Gastroesophageal sphincter (tissue), 4 donors: ENCODE data around the gene DMD. TPM values are rescaled to one million over a fixed set of nuclear protein-coding genes. Genes with fewer than 3 reads are reported as not detected.

Source experiments
- ATAC-seq: fragments of 150-250 bp; one replicate; pipeline ENCODE4 v1.9.1; 2016; ENCODE audit warnings: mild to moderate bottlenecking, moderate library complexity
- H3K27ac ChIP-seq, 4 donors: fragments of 200-600 bp; sonication (generic) in 3 of 4; 1 replicate in 3 of 4; 2 replicates in 1 of 4; pipeline ENCODE4 v1.5.1; 2016 to 2019
- H3K27me3 ChIP-seq: fragments of 200-600 bp; sonication (generic); one replicate; pipeline ENCODE4 v1.5.1; 2019
- H3K36me3 ChIP-seq, 2 donors: fragments of 200-600 bp; sonication (generic); one replicate each; pipeline ENCODE4 v1.5.1; 2019; ENCODE audit warnings: control low read depth in 1 of 2
- H3K4me1 ChIP-seq, 3 donors: fragments of 200-600 bp; sonication (generic); 1 replicate in 2 of 3; 2 replicates in 1 of 3; pipeline ENCODE4 v1.5.1; 2016 to 2019; ENCODE audit warnings: control low read depth in 2 of 3
- H3K4me3 ChIP-seq, 2 donors: fragments of 200-600 bp; sonication (generic); one replicate each; pipeline ENCODE4 v1.5.1; 2019; ENCODE audit warnings: mild to moderate bottlenecking in 1 of 2, moderate library complexity in 1 of 2
- H3K9me3 ChIP-seq, 3 donors: fragments of 200-600 bp; sonication (generic); one replicate each; pipeline ENCODE4 v1.5.1; 2017 to 2019; ENCODE audit warnings: control low read depth in 2 of 3
- CTCF ChIP-seq, 4 experiments: fragments of 200-600 bp in 2 of 4; fragments of 450-650 bp in 2 of 4; sonication (generic) in 1 of 4; IDR thresholded peaks; one replicate each; pipeline ENCODE4 v1.5.1; 2017 to 2019; ENCODE audit warnings: antibody characterized with exemption in 4 of 4, mild to moderate bottlenecking in 2 of 4, moderate library complexity in 2 of 4
- EP300 ChIP-seq: sonication (generic); formaldehyde crosslinking; IDR thresholded peaks from one replicate; pipeline ENCODE4 v1.6.1; 2017; ENCODE audit warnings: antibody characterized with exemption, mild to moderate bottlenecking
- POLR2A ChIP-seq, 2 donors: fragments of 450-650 bp; IDR thresholded peaks; one replicate each; pipeline ENCODE4 v1.6.1; 2017; ENCODE audit warnings: antibody characterized with exemption in 2 of 2, mild to moderate bottlenecking in 2 of 2, moderate library complexity in 1 of 2
- POLR2AphosphoS5 ChIP-seq: sonication (generic); formaldehyde crosslinking; IDR thresholded peaks from one replicate; pipeline ENCODE4 v1.6.1; 2017; ENCODE audit warnings: antibody characterized with exemption
- WGBS, 2 donors: methylation state at CpG; one replicate each; pipeline ENCODE4 v1.1.5; 2018; ENCODE audit warnings: low coverage in 1 of 2; 5-methylcytosine and 5-hydroxymethylcytosine counted together
- total RNA-seq, 4 donors: library from RNA; depleted of rRNA; stranded (reverse); fragments of >200 nt; gene quantifications; one replicate each; pipeline ENCODE4 v1.1.0, GENCODE V29; 2016

DMD gene
- total RNA-seq, 4 donors from 2014 or later = 111 to 225 (median 183) TPM

DNA sequence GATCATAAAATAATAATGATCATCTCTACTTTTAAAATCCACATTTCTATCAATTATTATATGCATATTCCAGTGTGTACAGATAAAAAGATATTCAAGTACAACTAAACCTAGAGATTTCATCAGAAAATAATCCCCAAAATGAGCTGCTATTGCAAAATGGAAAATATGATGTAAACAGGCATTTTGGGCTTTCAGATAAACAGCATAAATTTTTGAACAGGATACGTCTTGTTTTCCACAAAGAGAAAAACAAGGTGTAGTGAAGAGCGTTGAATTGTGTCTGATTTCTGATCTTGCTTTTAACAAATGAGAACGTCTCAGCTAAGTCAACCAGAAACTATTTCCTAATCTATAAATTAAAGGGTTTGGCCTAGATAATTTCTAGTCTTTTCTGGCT, 1789.9 kb downstream of the DMD start:
- WGBS, 2 donors = 75 to 78% methylated on average over 3 of the region's 3 CpGs
- Histone ChIP-seq H3K36me3 (no peaks in the 10 kb centered on the region), H3K27ac (no peak overlapping the region), H3K4me3 (no peak overlapping the region), H3K9me3 (no peaks in the 10 kb centered on the region), H3K4me1 (no peaks in the 10 kb centered on the region), H3K27me3 (no peaks in the 10 kb centered on the region)
- no peak for ATAC-seq
- no peak for TF ChIP-seq CTCF (IDR thresholded peaks at IDR 0.05)
- TF ChIP-seq POLR2AphosphoS5 = no peak
- TF ChIP-seq POLR2A (IDR thresholded peaks at IDR 0.05) = no peak
- no peak for TF ChIP-seq EP300

DNA sequence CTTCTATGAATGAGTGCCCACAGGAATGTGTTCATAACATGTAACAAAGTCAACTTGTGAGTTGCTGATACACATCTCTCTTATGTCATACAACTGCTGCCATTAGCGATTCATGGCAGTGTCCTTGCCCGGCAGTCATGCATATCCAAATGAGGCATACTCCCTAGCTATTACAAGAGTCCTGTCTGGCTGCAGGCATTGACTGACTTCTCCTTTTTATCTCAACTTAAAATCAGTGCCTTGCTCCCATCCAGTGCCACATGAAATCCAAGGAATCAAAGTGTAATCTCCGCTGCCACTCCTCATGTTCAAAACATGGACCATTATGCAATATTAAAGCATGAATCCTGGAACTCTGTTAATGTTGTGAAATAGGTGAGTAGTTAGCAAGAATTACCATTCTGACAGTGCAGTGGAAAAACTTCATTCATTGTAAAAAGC, 1790.6 kb downstream of the DMD start:
- Histone ChIP-seq H3K27ac (no peak overlapping the region), H3K27me3 (no peaks in the 10 kb centered on the region), H3K4me3 (no peak overlapping the region), H3K9me3 (no peaks in the 10 kb centered on the region), H3K36me3 (no peaks in the 10 kb centered on the region), H3K4me1 (no peaks in the 10 kb centered on the region)
- WGBS, 2 donors = 94% methylated on average over 3 of the region's 3 CpGs; no CpG with 5 or more reads in 1 of the 2 donors
- TF ChIP-seq CTCF (IDR thresholded peaks at IDR 0.05) (no peak), EP300 (no peak), POLR2AphosphoS5 (no peak), POLR2A (IDR thresholded peaks at IDR 0.05) (no peak)
- ATAC-seq = no peak

GRCh38 chrX:31420302-31420701, 1791.0 kb downstream of the DMD start:
- Histone ChIP-seq H3K4me3 (no peak overlapping the region), H3K27me3 (no peaks in the 10 kb centered on the region), H3K4me1 (no peaks in the 10 kb centered on the region), H3K27ac (no peak overlapping the region), H3K9me3 (no peaks in the 10 kb centered on the region), H3K36me3 (no peaks in the 10 kb centered on the region)
- WGBS, 2 donors = 60% methylated on average over 2 of the region's 2 CpGs; no CpG with 5 or more reads in 1 of the 2 donors
- TF ChIP-seq CTCF (IDR thresholded peaks at IDR 0.05) = no peak
- TF ChIP-seq POLR2AphosphoS5 = no peak
- TF ChIP-seq POLR2A (IDR thresholded peaks at IDR 0.05) = no peak
- no peak for TF ChIP-seq EP300
- no peak for ATAC-seq

GRCh38 chrX:31397119-31397518, 1814.2 kb downstream of the DMD start:
- TF ChIP-seq POLR2AphosphoS5 (no peak), CTCF (IDR thresholded peaks at IDR 0.05) (no peak)
- Histone ChIP-seq H3K4me1 (no peaks in the 10 kb centered on the region), H3K27me3 (no peaks in the 10 kb centered on the region), H3K4me3 (no peak overlapping the region), H3K9me3 (no peaks in the 10 kb centered on the region), H3K27ac (no peak overlapping the region), H3K36me3 (no peaks in the 10 kb centered on the region)
- WGBS, 2 donors = 92% methylated on average over 3 of the region's 3 CpGs; no CpG with 5 or more reads in 1 of the 2 donors
- no peak for ATAC-seq

DNA sequence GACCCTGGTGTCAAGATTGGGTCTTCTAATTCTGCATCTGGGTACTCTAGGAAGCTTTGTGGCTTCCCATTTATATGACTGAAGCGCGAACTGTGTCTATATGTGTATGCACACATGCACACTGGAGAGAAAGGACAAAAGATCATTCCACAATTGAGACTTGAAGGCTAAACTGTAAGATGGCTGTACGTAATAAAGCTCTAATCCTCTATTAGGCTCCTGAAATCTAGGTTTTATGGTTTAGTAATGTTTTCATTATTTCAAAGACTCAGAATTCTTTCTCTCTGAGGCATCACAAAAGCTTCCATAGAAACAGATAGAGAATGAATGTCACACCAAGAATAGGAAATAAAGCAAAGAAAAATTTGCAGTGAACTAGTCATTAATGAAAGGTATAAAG, 1818.8 kb downstream of the DMD start:
- H3K4me3 ChIP-seq = no peak overlapping the region
- no peaks in the 10 kb centered on the region for H3K4me1 ChIP-seq
- no peak overlapping the region for H3K27ac ChIP-seq
- no peak for ATAC-seq
- TF ChIP-seq EP300 (no peak), CTCF (IDR thresholded peaks at IDR 0.05) (no peak), POLR2A (IDR thresholded peaks at IDR 0.05) (no peak), POLR2AphosphoS5 (no peak)
- 89 to 94% methylated on average over 2 to 3 of the region's 3 CpGs for WGBS, 2 donors
- H3K27me3 ChIP-seq = no peaks in the 10 kb centered on the region
- no peaks in the 10 kb centered on the region for H3K9me3 ChIP-seq
- H3K36me3 ChIP-seq = no peaks in the 10 kb centered on the region
